ENCODE measurements around the gene RTL10.

The RTL10 gene

GRCh38 chr22:19854778-19855503, at the start of gene RTL10, which contains the start of gene GNB1L:
Gene RTL10 (minus strand): TSS chr22:19854874. CDS start chr22:19852261, 2,613 bp downstream.
Gene GNB1L (minus strand): TSS chr22:19854874. CDS start chr22:19821355, 33,519 bp downstream.
- DNase-seq (ENCODE audit: low read depth in 2 of 2): peak; percentile 93

- DNase-seq (ENCODE audit: low read depth in 2 of 2): no peak
Measured at GRCh38 chr22:19904174-19904856, 49.6 kb upstream of the RTL10 start.

GRCh38 chr22:19903513-19903912, 48.8 kb upstream of the RTL10 start:
- no peak for DNase-seq (ENCODE audit: low read depth in 2 of 2)

GRCh38 chr22:19903031-19903430, 48.4 kb upstream of the RTL10 start:
- no peak for DNase-seq (ENCODE audit: low read depth in 2 of 2)

- no peak for DNase-seq (ENCODE audit: low read depth in 2 of 2)
Measured at GRCh38 chr22:19902245-19902715, 47.6 kb upstream of the RTL10 start.

GRCh38 chr22:19901577-19902244, 47.0 kb upstream of the RTL10 start:
- no peak for DNase-seq (ENCODE audit: low read depth in 2 of 2)

GRCh38 chr22:19900707-19901436, 46.2 kb upstream of the RTL10 start:
- no peak for DNase-seq (ENCODE audit: low read depth in 2 of 2)

- DNase-seq (ENCODE audit: low read depth in 2 of 2): no peak
Measured at GRCh38 chr22:19898831-19899567, 44.3 kb upstream of the RTL10 start.

- DNase-seq (ENCODE audit: low read depth in 2 of 2): no peak
Measured at GRCh38 chr22:19898145-19898544, 43.5 kb upstream of the RTL10 start.

GRCh38 chr22:19897726-19898125, 43.1 kb upstream of the RTL10 start:
- DNase-seq (ENCODE audit: low read depth in 2 of 2): no peak

- no peak for DNase-seq (ENCODE audit: low read depth in 2 of 2)
Measured at GRCh38 chr22:19896665-19897355, 42.1 kb upstream of the RTL10 start.

GRCh38 chr22:19895160-19895849, 40.6 kb upstream of the RTL10 start:
- DNase-seq (ENCODE audit: low read depth in 2 of 2): no peak

GRCh38 chr22:19893363-19893762, 38.7 kb upstream of the RTL10 start:
- DNase-seq (ENCODE audit: low read depth in 2 of 2): no peak

- no peak for DNase-seq (ENCODE audit: low read depth in 2 of 2)
Measured at GRCh38 chr22:19892925-19893324, 38.3 kb upstream of the RTL10 start.

GRCh38 chr22:19892257-19892879, 37.7 kb upstream of the RTL10 start:
- DNase-seq (ENCODE audit: low read depth in 2 of 2): peak; percentile 41 to 44

- DNase-seq (ENCODE audit: low read depth in 2 of 2): peak; percentile 70 to 83
Measured at GRCh38 chr22:19891317-19892256, 36.9 kb upstream of the RTL10 start.

- no peak for DNase-seq (ENCODE audit: low read depth in 2 of 2)
Measured at GRCh38 chr22:19890502-19891316, 36.0 kb upstream of the RTL10 start.

All from activated CD4-positive, alpha-beta T cell treated with anti-CD3 and anti-CD28 coated beads for 24 hours (primary cell).